ENCODE measurements around the gene PRDM7.
"Not testable (repeated sequence)": the region's sequence is repeated elsewhere in the genome, so short reads cannot be mapped to it uniquely, and the experiment has no call there.

The PRDM7 gene

GRCh38 chr16:90070440-90070839 lies 6.7 kb downstream of the PRDM7 start:
- DNase-seq = no peak

DNA sequence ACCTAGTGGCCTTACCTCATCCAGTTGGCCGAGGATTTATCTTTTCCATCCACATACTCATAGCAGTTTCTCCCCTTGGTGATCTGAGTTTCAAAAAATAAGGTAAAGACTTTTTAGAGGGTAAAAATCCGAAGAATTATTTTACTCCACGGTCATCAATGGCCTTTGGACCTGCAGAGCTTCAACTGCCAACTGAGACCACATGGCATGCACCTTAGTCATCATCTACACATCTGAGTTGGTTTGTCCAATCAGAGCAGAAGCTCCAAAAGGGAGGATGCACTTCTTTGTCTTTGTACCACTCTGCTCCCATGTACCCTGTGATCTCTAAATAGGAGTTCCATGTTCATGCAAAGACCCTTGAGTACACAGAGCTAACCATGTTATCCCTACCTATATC lies 15.7 kb downstream of the PRDM7 start:
- no peak for DNase-seq

- no peak for DNase-seq
These were observed 19.4 kb downstream of the PRDM7 start for GRCh38 chr16:90057738-90058173.

DNA sequence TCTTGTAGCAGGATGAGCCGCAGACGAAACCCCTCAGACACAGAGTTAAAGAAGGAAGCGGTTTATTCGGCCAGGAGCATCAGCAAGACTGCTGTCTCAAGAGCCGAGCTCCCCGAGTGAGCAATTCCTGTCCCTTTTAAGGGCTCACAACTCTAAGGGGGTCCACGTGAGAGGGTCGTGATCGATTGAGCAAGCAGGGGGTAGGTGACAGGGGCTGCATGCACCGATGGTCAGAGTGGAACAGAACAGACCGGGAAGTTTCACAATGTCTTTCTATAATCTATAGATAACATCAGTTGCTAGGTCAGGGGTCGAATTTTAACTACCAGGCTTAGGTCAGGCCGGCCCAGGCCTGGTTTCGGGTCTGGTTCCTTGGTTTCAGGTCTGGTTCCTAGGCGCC lies 20.6 kb downstream of the PRDM7 start:
- DNase-seq = not testable (repeated sequence)

- no peak for DNase-seq
These were observed 21.8 kb downstream of the PRDM7 start for GRCh38 chr16:90055371-90055770.

DNA sequence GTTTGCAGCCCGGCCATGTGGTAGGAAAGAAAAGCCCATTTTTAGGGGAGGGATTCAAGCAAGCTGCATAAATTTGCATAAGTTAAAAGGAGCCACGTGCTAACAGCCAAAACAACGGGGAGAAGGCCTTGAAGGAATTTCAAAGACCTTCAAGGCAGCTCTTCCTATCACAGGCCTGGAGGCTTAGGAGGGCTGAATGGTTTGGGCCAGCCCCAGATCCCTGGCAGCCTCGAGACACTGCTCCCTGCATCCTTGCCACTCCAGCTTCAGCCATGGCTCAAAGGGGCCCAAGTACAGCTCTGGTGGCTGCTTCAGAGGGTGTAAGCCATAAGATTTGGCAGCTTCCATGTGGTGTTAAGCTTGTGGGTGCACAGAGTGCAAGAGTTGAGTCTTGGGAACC lies 22.6 kb downstream of the PRDM7 start:
- DNase-seq = no peak

- no peak for DNase-seq
These were observed 23.1 kb downstream of the PRDM7 start for GRCh38 chr16:90053902-90054500.

DNA sequence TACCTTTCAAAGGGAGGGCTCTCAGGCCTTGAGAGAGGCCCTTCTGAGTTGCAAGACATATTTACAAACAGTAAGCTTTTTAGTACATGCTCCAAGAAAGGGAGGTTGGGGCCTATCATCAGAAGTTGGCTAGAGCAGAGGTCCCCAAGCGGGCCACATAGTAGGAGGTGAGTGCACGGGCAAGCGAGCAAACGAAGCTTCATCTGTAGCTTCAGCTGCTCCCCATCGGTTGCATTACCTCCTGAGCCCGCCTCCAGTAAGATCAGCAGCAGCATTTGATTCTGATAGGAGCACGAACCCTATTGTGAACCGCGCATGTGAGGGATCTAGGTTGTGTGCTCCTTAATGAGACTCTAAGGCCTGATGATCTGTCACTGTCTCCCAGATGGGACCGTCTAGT lies 26.2 kb downstream of the PRDM7 start:
- no peak for DNase-seq

GRCh38 chr16:90048737-90049330 lies 28.3 kb downstream of the PRDM7 start:
- no peak for DNase-seq

DNA sequence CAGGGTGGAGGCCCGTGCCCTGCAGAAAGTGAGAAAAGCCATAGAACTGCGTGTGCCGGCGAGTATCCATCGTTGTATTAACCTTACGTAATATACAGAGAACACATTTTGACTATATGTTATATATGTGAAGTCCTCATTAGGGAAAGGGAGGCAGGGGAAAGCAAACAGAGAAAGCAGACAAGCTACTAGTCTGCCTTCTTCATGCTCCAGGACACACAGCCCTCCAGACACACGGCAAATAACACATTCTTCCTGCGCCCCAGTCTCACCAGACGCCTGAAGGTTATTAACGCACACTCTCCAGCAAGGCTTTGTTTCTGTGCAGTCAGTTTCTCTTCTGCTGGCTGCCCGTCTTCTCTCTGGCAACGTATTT lies 28.8 kb downstream of the PRDM7 start:
- no peak for DNase-seq

GRCh38 chr16:90047714-90048346 lies 29.3 kb downstream of the PRDM7 start:
- DNase-seq = no peak

- no peak for DNase-seq
These were observed 30.0 kb downstream of the PRDM7 start for GRCh38 chr16:90046971-90047713.

DNA sequence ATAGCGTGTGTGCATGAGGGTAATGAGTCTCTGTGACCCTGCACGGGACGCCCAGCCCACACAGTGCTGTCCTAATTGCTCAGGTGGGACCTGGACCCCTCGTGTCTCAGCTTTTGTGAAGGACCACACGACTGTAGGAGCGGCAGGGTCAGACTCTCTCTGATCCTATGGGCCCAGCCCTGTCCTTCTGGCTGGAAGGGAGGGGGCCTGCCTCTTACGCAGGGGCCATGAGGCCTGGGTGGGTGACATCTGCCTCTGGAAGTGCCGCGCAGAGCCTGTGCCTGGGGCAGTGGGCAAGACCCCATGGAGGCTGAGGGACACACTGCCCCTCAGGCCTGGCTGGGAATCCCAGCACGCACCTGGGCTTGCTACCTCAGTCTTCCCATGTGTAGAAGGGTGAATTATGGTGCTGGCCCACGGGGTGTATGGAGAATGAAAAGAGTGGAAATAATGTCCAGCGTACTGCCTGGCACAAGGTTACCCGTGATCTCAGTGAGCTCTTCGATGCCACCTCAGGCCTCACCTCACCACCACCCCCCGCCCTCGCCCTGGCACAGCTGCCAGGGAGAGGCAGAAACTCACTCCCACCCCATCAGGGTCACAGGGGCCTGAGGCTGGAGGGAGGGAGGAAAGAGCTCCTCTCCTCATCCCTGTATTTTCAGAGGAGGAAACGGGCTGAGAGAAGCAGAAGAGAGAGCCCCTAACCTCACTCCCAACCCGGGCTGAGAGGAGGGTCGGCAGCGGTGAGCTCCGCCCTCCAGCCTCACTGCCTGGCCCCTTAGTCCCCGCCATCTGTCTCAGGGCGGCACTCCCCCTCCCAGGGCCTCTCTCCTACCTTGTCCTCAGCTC lies 30.8 kb downstream of the PRDM7 start:
- DNase-seq = peak; percentile 16

GRCh38 chr16:90044111-90044551 lies 33.0 kb downstream of the PRDM7 start:
- no peak for DNase-seq

- DNase-seq = no peak
These were observed 33.6 kb downstream of the PRDM7 start for GRCh38 chr16:90043526-90043925.

- DNase-seq = no peak
These were observed 34.1 kb downstream of the PRDM7 start for GRCh38 chr16:90042946-90043514.

DNA sequence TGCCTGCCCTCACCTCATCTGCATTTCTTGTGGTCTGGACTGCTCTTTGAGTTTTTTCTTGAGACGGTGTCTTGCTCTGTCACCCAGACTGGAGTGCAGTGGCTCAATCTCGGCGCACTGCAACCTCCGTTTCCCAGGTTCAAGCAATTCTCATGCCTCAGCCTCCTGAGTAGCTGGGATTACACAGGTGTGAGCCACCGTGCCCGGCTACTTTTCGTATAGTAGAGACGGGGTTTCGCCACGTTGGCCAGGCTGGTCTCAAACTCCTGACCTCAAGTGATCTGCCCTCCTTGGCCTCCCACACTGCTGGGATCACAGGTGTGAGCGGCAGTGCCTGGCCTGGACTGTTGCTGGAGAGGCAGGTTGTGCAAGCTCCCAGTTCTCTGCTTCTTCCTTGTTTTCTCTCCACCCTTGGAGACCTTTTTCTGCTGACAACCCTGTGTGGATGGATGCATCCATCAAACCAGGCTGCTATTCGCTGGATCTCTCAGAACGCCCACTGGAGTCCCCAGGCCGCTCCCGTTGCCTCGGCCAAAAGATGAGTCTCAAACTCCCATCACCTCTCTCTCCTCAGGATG lies 35.1 kb downstream of the PRDM7 start:
- DNase-seq = no peak

DNA sequence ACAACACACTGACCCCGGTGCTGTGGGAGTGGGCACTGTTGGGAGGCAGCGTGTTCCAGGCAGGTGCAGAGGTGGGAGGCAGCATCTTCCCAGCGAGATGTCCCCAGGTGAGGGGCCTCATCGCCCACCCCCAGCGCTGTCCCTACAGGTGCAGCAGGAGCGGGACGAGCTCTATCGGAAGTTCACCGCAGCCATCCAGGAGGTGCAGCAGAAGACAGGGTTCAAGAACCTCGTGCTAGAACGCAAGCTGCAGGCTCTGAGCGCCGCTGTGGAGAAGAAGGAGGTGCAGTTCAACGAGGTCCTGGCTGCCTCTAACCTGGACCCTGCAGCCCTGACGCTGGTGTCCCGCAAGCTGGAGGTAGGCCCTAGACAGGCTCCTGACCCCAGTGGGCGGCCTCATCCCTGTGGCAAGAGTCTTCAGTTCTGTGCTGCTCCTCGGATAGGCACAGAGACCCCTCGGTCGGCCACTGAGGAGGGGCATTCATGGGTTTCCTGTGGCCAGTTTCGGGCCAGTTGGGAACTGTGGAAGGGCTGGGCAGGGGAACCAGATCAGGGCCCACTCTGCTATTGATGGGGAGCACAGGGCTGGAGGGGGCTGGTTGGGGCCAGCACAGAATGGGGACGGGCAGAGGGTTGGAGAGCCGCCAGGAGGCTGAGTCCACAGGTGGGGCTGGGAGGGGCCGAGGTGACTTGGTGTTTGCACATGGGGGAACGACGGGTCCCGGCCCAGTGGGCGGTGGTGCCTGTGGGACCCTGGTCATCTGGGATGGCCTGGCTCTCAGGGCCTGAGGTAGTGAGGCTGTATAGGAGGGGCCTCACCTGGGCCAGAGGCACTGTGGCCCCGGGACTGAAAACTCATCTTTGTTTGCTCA lies 36.7 kb downstream of the PRDM7 start:
- no peak for DNase-seq

DNA sequence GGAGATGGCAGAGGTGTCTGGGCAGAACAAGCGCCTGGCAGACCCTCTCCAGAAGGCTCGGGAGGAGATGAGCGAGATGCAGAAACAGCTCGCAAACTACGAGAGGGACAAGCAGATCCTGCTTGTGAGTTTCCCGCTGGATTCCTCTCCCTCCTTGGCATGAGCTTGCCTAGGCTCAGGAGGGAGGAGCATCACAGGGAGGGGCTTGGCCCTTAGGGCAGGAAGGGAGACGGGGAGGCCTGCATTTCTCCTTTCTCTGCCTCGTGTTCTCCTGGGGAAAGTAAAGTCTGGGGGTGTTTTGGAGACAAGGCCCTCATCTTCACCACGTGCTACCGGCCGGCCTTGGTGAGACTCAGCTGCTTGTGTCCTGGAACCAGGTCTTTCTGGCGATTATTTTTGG lies 39.9 kb downstream of the PRDM7 start:
- DNase-seq = no peak

DNA sequence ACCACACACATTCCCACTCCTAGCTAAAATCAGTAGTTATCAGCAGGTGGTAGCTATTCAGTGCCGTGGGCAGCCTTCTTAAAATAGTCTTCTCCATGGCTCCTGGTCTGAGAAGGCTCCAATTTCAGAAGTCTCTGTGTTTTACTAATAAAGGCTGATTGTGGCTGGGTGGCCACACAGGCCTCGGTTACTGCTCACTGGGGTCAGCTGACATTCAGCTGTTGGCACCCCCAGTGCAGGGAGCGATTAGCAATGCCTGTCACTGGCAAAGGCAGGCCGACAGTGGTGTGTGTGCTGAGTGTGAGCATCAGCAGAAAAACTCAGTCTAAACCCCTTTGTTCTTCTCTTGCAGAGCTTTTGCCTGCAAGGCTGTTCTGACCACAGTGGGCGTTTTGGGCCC lies 41.2 kb downstream of the PRDM7 start:
- no peak for DNase-seq

DNA sequence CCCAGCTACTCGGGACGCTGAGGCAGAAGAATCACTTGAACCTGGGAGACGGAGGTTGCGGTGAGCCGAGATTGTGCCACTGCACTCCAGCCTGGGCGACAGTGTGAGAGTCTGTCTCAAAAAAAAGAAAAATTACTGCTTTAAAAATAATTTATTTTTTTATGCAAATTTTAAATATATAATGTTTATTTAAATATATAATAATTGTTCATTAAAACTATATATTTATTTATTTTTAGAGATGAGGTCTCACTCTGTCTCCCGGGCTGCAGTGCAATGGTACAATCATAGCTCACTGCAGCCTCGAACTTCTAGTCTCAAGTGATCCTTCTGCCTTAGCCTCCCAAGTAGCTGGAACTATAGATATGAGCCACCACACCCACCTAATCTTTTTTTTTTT lies 42.6 kb downstream of the PRDM7 start:
- DNase-seq = no peak

Data from DMS79 treated with DMSO at 0.1 percent for 48 hours (cell line).